WTC11 (cell line): ENCODE measurements around the gene C1orf198. TPM values are rescaled to one million over a fixed set of nuclear protein-coding genes. Genes with fewer than 3 reads are reported as not detected.

Experiments
- ATAC-seq: fragments of 200-7000 bp; cut with Tn5 transposase; 2 replicates; pipeline ENCODE4 v1.10.0; 2021; ENCODE audit warnings: mild to moderate bottlenecking, moderate library complexity
- CTCF ChIA-PET: fragments of 300-600 bp; sonication (Branson Sonifier 250); formaldehyde crosslinking; loops from one replicate; lab custom pipeline; 2021; ENCODE audit warnings: antibody characterized with exemption; lab: Charles Lee
- POLR2A ChIA-PET: fragments of 350-600 bp; sonication (Branson Sonifier 250); formaldehyde crosslinking; loops from one replicate; lab custom pipeline; 2021; ENCODE audit warnings: antibody characterized with exemption; lab: Charles Lee
- DNase-seq: peaks from one replicate; pipeline ENCODE4 v3.0.0; 2021; ENCODE audit warnings: low spot score
- H3K27ac Mint-ChIP-seq: 2 replicates; pipeline ENCODE4 v1.8.0; 2021; ENCODE audit warnings: mixed read lengths
- H3K27me3 Mint-ChIP-seq: 2 replicates; pipeline ENCODE4 v1.8.0; 2021; ENCODE audit warnings: low read depth, mild to moderate bottlenecking, moderate library complexity, mixed read lengths
- H3K36me3 Mint-ChIP-seq: 2 replicates; pipeline ENCODE4 v1.8.0; 2021; ENCODE audit warnings: mixed read lengths
- H3K4me1 Mint-ChIP-seq: 2 replicates; pipeline ENCODE4 v1.8.0; 2022; ENCODE audit warnings: mixed read lengths
- H3K4me3 Mint-ChIP-seq: 2 replicates; pipeline ENCODE4 v1.8.0; 2021; ENCODE audit warnings: mild to moderate bottlenecking, moderate library complexity, mixed read lengths
- H3K9me3 Mint-ChIP-seq: 2 replicates; pipeline ENCODE4 v1.8.0; 2021; ENCODE audit warnings: mixed read lengths
- ATF3 ChIP-seq: sonication (generic); formaldehyde crosslinking; conservative IDR thresholded peaks from 2 replicates; pipeline ENCODE4 v1.8.1; 2022; ENCODE audit warnings: mild to moderate bottlenecking, missing genetic modification reagents
- CBFB ChIP-seq: sonication (generic); formaldehyde crosslinking; IDR thresholded peaks from 2 replicates; pipeline ENCODE4 v1.8.1; 2022; ENCODE audit warnings: mild to moderate bottlenecking, low read depth, missing genetic modification reagents
- CREB1 ChIP-seq: sonication (generic); formaldehyde crosslinking; IDR thresholded peaks from 2 replicates; pipeline ENCODE4 v1.8.0; 2023; ENCODE audit warnings: mild to moderate bottlenecking, missing genetic modification reagents
- GABPB1 ChIP-seq: sonication (generic); formaldehyde crosslinking; IDR thresholded peaks from 2 replicates; pipeline ENCODE4 v1.8.1; 2023; ENCODE audit warnings: mild to moderate bottlenecking, missing genetic modification reagents
- HMGXB4 ChIP-seq: sonication (generic); formaldehyde crosslinking; IDR thresholded peaks from 2 replicates; pipeline ENCODE4 v1.8.1; 2023; ENCODE audit warnings: mild to moderate bottlenecking, moderate library complexity, missing genetic modification reagents
- JUN ChIP-seq: sonication (generic); formaldehyde crosslinking; IDR thresholded peaks from 2 replicates; pipeline ENCODE4 v1.8.0; 2023; ENCODE audit warnings: mild to moderate bottlenecking, missing genetic modification reagents
- RORB ChIP-seq: fragments of 250-450 bp; sonication (Bioruptor Pico); IDR thresholded peaks from 2 replicates; pipeline ENCODE4 v1.9.0; 2021; ENCODE audit warnings: mild to moderate bottlenecking
- SMAD3 ChIP-seq: sonication (generic); formaldehyde crosslinking; IDR thresholded peaks from 2 replicates; pipeline ENCODE4 v1.8.0; 2022; ENCODE audit warnings: missing genetic modification reagents, mild to moderate bottlenecking, borderline replicate concordance
- SMAD4 ChIP-seq: sonication (generic); formaldehyde crosslinking; IDR thresholded peaks from 2 replicates; pipeline ENCODE4 v1.8.0; 2022; ENCODE audit warnings: mild to moderate bottlenecking, missing genetic modification reagents
- TEAD1 ChIP-seq: sonication (generic); formaldehyde crosslinking; IDR thresholded peaks from 2 replicates; pipeline ENCODE4 v1.8.0; 2022; ENCODE audit warnings: mild to moderate bottlenecking, missing genetic modification reagents
- TEAD4 ChIP-seq: sonication (generic); formaldehyde crosslinking; IDR thresholded peaks from 2 replicates; pipeline ENCODE4 v1.8.0; 2022; ENCODE audit warnings: mild to moderate bottlenecking, missing genetic modification reagents
- USF2 ChIP-seq: sonication (generic); formaldehyde crosslinking; IDR thresholded peaks from 2 replicates; pipeline ENCODE4 v1.8.1; 2023; ENCODE audit warnings: mild to moderate bottlenecking, missing genetic modification reagents, moderate library complexity
- ZNF138 ChIP-seq: sonication (generic); formaldehyde crosslinking; conservative IDR thresholded peaks from 2 replicates; pipeline ENCODE4 v1.8.1; 2022; ENCODE audit warnings: mild to moderate bottlenecking, moderate library complexity, missing genetic modification reagents
- ZNF263 ChIP-seq: sonication (generic); formaldehyde crosslinking; IDR thresholded peaks from 2 replicates; pipeline ENCODE4 v1.8.1; 2022; ENCODE audit warnings: low read depth, mild to moderate bottlenecking, moderate library complexity, missing genetic modification reagents
- ZNF423 ChIP-seq: fragments of 250-450 bp; sonication (Bioruptor Pico); IDR thresholded peaks from 2 replicates; pipeline ENCODE4 v2.1.2; 2022; ENCODE audit warnings: mild to moderate bottlenecking, moderate library complexity
- ZNF512 ChIP-seq: sonication (generic); formaldehyde crosslinking; IDR thresholded peaks from 2 replicates; pipeline ENCODE4 v1.8.1; 2022; ENCODE audit warnings: missing genetic modification reagents, borderline replicate concordance
- total RNA-seq: library from RNA; stranded (reverse); gene quantifications from 3 replicates; pipeline ENCODE4 v1.2.3, GENCODE V29; 2021
- TF ChIP-seq, protein P1 (sequence below): sonication (generic); formaldehyde crosslinking; IDR thresholded peaks from 2 replicates; pipeline ENCODE4 v1.8.0; 2023; ENCODE audit warnings: missing genetic modification reagents, mild to moderate bottlenecking, borderline replicate concordance
- TF ChIP-seq, protein P2 (sequence below): sonication (generic); formaldehyde crosslinking; IDR thresholded peaks from 2 replicates; pipeline ENCODE4 v1.8.1; 2023; ENCODE audit warnings: mild to moderate bottlenecking, missing genetic modification reagents, borderline replicate concordance
- TF ChIP-seq, protein P3 (sequence below): fragments of 250-450 bp; sonication (Bioruptor Pico); IDR thresholded peaks from 2 replicates; pipeline ENCODE4 v1.9.0; 2021; ENCODE audit warnings: moderate library complexity, mild to moderate bottlenecking, inconsistent platforms, borderline replicate concordance
- TF ChIP-seq, protein P4 (sequence below): fragments of 200-600 bp; IDR thresholded peaks from 2 replicates; pipeline ENCODE4 v1.8.0; 2022; ENCODE audit warnings: antibody characterized with exemption

Gene C1orf198
- total RNA-seq, 1 experiment from 2014 or later: 26.9 TPM

- TF ChIP-seq, protein P1, sequence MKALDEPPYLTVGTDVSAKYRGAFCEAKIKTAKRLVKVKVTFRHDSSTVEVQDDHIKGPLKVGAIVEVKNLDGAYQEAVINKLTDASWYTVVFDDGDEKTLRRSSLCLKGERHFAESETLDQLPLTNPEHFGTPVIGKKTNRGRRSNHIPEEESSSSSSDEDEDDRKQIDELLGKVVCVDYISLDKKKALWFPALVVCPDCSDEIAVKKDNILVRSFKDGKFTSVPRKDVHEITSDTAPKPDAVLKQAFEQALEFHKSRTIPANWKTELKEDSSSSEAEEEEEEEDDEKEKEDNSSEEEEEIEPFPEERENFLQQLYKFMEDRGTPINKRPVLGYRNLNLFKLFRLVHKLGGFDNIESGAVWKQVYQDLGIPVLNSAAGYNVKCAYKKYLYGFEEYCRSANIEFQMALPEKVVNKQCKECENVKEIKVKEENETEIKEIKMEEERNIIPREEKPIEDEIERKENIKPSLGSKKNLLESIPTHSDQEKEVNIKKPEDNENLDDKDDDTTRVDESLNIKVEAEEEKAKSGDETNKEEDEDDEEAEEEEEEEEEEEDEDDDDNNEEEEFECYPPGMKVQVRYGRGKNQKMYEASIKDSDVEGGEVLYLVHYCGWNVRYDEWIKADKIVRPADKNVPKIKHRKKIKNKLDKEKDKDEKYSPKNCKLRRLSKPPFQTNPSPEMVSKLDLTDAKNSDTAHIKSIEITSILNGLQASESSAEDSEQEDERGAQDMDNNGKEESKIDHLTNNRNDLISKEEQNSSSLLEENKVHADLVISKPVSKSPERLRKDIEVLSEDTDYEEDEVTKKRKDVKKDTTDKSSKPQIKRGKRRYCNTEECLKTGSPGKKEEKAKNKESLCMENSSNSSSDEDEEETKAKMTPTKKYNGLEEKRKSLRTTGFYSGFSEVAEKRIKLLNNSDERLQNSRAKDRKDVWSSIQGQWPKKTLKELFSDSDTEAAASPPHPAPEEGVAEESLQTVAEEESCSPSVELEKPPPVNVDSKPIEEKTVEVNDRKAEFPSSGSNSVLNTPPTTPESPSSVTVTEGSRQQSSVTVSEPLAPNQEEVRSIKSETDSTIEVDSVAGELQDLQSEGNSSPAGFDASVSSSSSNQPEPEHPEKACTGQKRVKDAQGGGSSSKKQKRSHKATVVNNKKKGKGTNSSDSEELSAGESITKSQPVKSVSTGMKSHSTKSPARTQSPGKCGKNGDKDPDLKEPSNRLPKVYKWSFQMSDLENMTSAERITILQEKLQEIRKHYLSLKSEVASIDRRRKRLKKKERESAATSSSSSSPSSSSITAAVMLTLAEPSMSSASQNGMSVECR (CRISPR knock-in tag): no peak
- no peak for TF ChIP-seq CREB1
- no peak for TF ChIP-seq TEAD4 (CRISPR knock-in tag)
- TF ChIP-seq JUN (CRISPR knock-in tag): no peak
- no peak for TF ChIP-seq GABPB1 (CRISPR knock-in tag)
- no peak for TF ChIP-seq HMGXB4 (CRISPR knock-in tag)
- no peak for TF ChIP-seq TEAD1
- TF ChIP-seq, protein P2, sequence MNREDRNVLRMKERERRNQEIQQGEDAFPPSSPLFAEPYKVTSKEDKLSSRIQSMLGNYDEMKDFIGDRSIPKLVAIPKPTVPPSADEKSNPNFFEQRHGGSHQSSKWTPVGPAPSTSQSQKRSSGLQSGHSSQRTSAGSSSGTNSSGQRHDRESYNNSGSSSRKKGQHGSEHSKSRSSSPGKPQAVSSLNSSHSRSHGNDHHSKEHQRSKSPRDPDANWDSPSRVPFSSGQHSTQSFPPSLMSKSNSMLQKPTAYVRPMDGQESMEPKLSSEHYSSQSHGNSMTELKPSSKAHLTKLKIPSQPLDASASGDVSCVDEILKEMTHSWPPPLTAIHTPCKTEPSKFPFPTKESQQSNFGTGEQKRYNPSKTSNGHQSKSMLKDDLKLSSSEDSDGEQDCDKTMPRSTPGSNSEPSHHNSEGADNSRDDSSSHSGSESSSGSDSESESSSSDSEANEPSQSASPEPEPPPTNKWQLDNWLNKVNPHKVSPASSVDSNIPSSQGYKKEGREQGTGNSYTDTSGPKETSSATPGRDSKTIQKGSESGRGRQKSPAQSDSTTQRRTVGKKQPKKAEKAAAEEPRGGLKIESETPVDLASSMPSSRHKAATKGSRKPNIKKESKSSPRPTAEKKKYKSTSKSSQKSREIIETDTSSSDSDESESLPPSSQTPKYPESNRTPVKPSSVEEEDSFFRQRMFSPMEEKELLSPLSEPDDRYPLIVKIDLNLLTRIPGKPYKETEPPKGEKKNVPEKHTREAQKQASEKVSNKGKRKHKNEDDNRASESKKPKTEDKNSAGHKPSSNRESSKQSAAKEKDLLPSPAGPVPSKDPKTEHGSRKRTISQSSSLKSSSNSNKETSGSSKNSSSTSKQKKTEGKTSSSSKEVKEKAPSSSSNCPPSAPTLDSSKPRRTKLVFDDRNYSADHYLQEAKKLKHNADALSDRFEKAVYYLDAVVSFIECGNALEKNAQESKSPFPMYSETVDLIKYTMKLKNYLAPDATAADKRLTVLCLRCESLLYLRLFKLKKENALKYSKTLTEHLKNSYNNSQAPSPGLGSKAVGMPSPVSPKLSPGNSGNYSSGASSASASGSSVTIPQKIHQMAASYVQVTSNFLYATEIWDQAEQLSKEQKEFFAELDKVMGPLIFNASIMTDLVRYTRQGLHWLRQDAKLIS (CRISPR knock-in tag): no peak
- no peak for TF ChIP-seq SMAD3 (CRISPR knock-in tag)
- TF ChIP-seq ZNF512 (CRISPR knock-in tag): no peak
Observed at GRCh38 chr1:230842801-230843200, 25.5 kb downstream of the C1orf198 start (continued).

DNA sequence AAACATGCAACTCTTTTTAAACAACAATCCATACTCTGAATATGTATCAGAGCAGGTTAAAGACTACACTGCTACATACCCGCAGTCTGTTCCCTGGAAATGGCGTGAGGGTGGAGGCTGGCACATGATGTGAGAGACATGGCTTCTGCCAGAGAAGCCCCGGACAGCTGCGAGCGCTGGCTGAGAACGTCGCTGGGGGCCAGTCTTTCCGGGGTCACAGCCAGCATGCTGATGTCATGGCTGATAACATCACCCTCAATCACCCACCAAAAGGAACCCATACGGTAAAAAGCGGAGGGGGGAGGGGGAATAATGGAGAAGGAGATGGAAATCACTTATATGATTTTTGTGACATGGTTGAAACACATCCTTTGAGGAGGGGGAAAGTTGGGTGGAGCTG, 29.1 kb downstream of the C1orf198 start:
- H3K36me3 Mint-ChIP-seq: peaks cover 34% of the 10 kb centered on the region
- no peak for TF ChIP-seq ZNF423 (CRISPR knock-in tag)
- TF ChIP-seq, protein P3, sequence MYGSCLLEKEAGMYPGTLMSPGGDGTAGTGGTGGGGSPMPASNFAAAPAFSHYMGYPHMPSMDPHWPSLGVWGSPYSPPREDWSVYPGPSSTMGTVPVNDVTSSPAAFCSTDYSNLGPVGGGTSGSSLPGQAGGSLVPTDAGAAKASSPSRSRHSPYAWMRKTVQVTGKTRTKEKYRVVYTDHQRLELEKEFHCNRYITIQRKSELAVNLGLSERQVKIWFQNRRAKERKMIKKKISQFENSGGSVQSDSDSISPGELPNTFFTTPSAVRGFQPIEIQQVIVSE (CRISPR knock-in tag): no peak
- TF ChIP-seq USF2 (CRISPR knock-in tag): no peak
- no peak for TF ChIP-seq ATF3 (CRISPR knock-in tag)
- no peak for TF ChIP-seq CBFB
- TF ChIP-seq RORB (CRISPR knock-in tag): no peak
- no peak for TF ChIP-seq ZNF263 (CRISPR knock-in tag)
- TF ChIP-seq, protein P4, sequence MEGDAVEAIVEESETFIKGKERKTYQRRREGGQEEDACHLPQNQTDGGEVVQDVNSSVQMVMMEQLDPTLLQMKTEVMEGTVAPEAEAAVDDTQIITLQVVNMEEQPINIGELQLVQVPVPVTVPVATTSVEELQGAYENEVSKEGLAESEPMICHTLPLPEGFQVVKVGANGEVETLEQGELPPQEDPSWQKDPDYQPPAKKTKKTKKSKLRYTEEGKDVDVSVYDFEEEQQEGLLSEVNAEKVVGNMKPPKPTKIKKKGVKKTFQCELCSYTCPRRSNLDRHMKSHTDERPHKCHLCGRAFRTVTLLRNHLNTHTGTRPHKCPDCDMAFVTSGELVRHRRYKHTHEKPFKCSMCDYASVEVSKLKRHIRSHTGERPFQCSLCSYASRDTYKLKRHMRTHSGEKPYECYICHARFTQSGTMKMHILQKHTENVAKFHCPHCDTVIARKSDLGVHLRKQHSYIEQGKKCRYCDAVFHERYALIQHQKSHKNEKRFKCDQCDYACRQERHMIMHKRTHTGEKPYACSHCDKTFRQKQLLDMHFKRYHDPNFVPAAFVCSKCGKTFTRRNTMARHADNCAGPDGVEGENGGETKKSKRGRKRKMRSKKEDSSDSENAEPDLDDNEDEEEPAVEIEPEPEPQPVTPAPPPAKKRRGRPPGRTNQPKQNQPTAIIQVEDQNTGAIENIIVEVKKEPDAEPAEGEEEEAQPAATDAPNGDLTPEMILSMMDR: no peak
- no peak for TF ChIP-seq SMAD4 (CRISPR knock-in tag)
- TF ChIP-seq GABPB1 (CRISPR knock-in tag): no peak
- no peak for TF ChIP-seq ZNF138 (CRISPR knock-in tag)

More for the DNA sequence above, 29.1 kb downstream of the C1orf198 start:
- no peak for DNase-seq
- ChIA-PET POLR2A (no interaction called here), CTCF (no interaction called here)
- ATAC-seq: no peak
- no peaks in the 10 kb centered on the region for H3K9me3 Mint-ChIP-seq
- no peak overlapping the region for H3K27ac Mint-ChIP-seq
- H3K4me1 Mint-ChIP-seq: no peaks in the 10 kb centered on the region
- no peak overlapping the region for H3K4me3 Mint-ChIP-seq
- no peaks in the 10 kb centered on the region for H3K27me3 Mint-ChIP-seq
